ENCODE measurements around the gene ACAP3. TPM values are rescaled to one million over a fixed set of nuclear protein-coding genes. Genes with fewer than 3 reads are reported as not detected.
A peak's percentile ranks its signal among the peaks of the same experiment; 100 is the strongest.

ACAP3 gene
- total and polyA plus RNA-seq, 2 of the 4 experiments (the other 2 are of a cell fraction): 13.3 to 58.2 TPM

GRCh38 chr1:1330366-1331067 lies 22.8 kb upstream of the ACAP3 start:
- Histone ChIP-seq H3K18ac (ENCODE audit: low read depth, low read length) (no peak overlapping the region), H3K4me2 (ENCODE audit: low read depth, low read length) (no peak overlapping the region), H3K4ac (ENCODE audit: low read depth, low read length) (no peak overlapping the region), H4K20me1 (ENCODE audit: insufficient read depth, low read length) (peaks cover 19% of the 10 kb centered on the region), H2AFZ (replicated peaks; ENCODE audit: low read length, poor library complexity) (peak overlapping the region; percentile 32), H3K79me1 (ENCODE audit: low read depth in 1 of 2, low read length in 2 of 2) (peaks cover 7 to 23% of the 10 kb centered on the region in 2 experiments; a peak in 2 of 4 replicates), H3K9me3 (ENCODE audit: control insufficient read depth, insufficient read depth, low read length) (no peaks in the 10 kb centered on the region), H2BK15ac (ENCODE audit: low read depth, low read length) (no peak overlapping the region), H3K36me3 (ENCODE audit: control insufficient read depth, insufficient read depth, low read length) (peaks cover 10% of the 10 kb centered on the region), H3K9me1 (ENCODE audit: insufficient read depth, low read length) (peaks cover 9% of the 10 kb centered on the region), H3K56ac (ENCODE audit: extremely low read depth, insufficient read depth, low read length) (no peak overlapping the region), H2BK20ac (ENCODE audit: low read depth, low read length) (no peak overlapping the region), H3K4me1 (ENCODE audit: control insufficient read depth, insufficient read depth, low read length) (peaks cover under 1% of the 10 kb centered on the region; the same call in 1 of the 2 replicates), H3K27ac (ENCODE audit: insufficient read depth, low read length) (no peak overlapping the region), H2AK5ac (ENCODE audit: low read depth, low read length) (no peak overlapping the region), H3K4me3 (ENCODE audit: insufficient read depth, low read depth, low read length) (no peak overlapping the region), H3K9ac (ENCODE audit: low read depth, low read length) (no peak overlapping the region), H2BK120ac (ENCODE audit: low read depth, low read length) (no peak overlapping the region), H4K8ac (ENCODE audit: low read depth in 2 of 2, low read length in 2 of 2) (no peak overlapping the region), H4K91ac (ENCODE audit: insufficient read depth, low read depth, low read length) (no peak overlapping the region), H2BK5ac (ENCODE audit: low read depth, low read length, poor library complexity, severe bottlenecking) (no peak overlapping the region), H3K23ac (ENCODE audit: low read depth, low read length) (no peak overlapping the region), H3K27me3 (ENCODE audit: control insufficient read depth, insufficient read depth, low read length) (no peaks in the 10 kb centered on the region), H3K14ac (replicated peaks; ENCODE audit: low read depth, low read length) (no peak overlapping the region), H4K5ac (ENCODE audit: low read depth, low read length) (no peak overlapping the region), H2AK9ac (replicated peaks; ENCODE audit: low read depth, low read length, poor library complexity) (no peak overlapping the region)
- ChIA-PET POLR2A (ENCODE audit: unreplicated experiment) (no interaction called here), CTCF (no interaction called here)
- ATAC-seq (ENCODE audit: low read depth) (no peak), DNase-seq (no peak)
- in situ Hi-C loops (cut with MboI; ENCODE audit: low sequenced_read_pairs) (no loop called here), dilution Hi-C loops (cut with HindIII; ENCODE audit: low sequenced_read_pairs, unreplicated experiment) (no loop called here), intact Hi-C loops (cut with micrococcal nuclease) (no loop called here)
- 86% methylated on average over 8 of the region's 15 CpGs; no CpG with 5 or more reads in 1 of the 2 experiments for WGBS, 2 experiments (ENCODE audit: extremely low coverage in 2 of 2, insufficient read length in 1 of 2)
- BruUV-seq (replicated peaks): no TSS peak
- TF ChIP-seq USF2 (IDR thresholded peaks at IDR 0.05; ENCODE audit: low read depth, low read length) (no peak), CTCF (conservative IDR thresholded peaks at IDR 0.05; ENCODE audit: low read depth, low read length) (no peak), MAFK (IDR thresholded peaks at IDR 0.05; ENCODE audit: low read depth, low read length) (no peak), ELK1 (IDR thresholded peaks at IDR 0.05; ENCODE audit: borderline replicate concordance, low read depth, low read length) (no peak), CEBPB (IDR thresholded peaks at IDR 0.05; ENCODE audit: low read depth, low read length) (no peak)
